ENCODE data around the gene CAPN9. TPM values are rescaled to one million over a fixed set of nuclear protein-coding genes. Genes with fewer than 3 reads are reported as not detected.

The CAPN9 gene
- total and polyA plus RNA-seq, 2 donors (not counting 3 experiments of a cell fraction or from before 2014, with no cell fraction given): not detected

- H2AFZ ChIP-seq (ENCODE audit: low read depth, low read length): no peak overlapping the region
- no peaks in the 10 kb centered on the region for H3K36me3 ChIP-seq (ENCODE audit: control insufficient read depth in 2 of 2, extremely low read depth in 1 of 2, insufficient read depth in 2 of 2, low read length in 2 of 2)
- H3K4me2 ChIP-seq (ENCODE audit: insufficient read depth, low read length): no peak overlapping the region
- dilution Hi-C loops (cut with MboI; ENCODE audit: extremely low pct_ligation_motif_present, low sequenced_read_pairs): no loop called here
- POLR2A ChIA-PET: no interaction called here
- no peaks in the 10 kb centered on the region for H4K20me1 ChIP-seq (replicated peaks; ENCODE audit: control insufficient read depth, extremely low read depth, insufficient read depth, low read length)
- no peaks in the 10 kb centered on the region for H3K79me2 ChIP-seq (ENCODE audit: control insufficient read depth, insufficient read depth, low read length)
- H3K4me1 ChIP-seq (ENCODE audit: control insufficient read depth, extremely low read depth, insufficient read depth, low read length): no peaks in the 10 kb centered on the region
- H3K9ac ChIP-seq (replicated peaks; ENCODE audit: extremely low read depth, insufficient read depth, low read length): no peak overlapping the region
- H3K27me3 ChIP-seq (ENCODE audit: control insufficient read depth in 2 of 2, insufficient read depth in 2 of 2, low read length in 2 of 2): no peaks in the 10 kb centered on the region
- TF ChIP-seq GATA2 (IDR thresholded peaks at IDR 0.05; ENCODE audit: insufficient read depth, insufficient read length, low read depth, low read length): no peak
- TF ChIP-seq POLR2AphosphoS5 (IDR thresholded peaks at IDR 0.05; ENCODE audit: insufficient read depth, low read depth, low read length): no peak
- TF ChIP-seq MYC (IDR thresholded peaks at IDR 0.05; ENCODE audit: low read depth, low read length): no peak
- TF ChIP-seq MAX (IDR thresholded peaks at IDR 0.05; ENCODE audit: insufficient read depth, insufficient read length): no peak
- no peak for TF ChIP-seq CTCF (IDR thresholded peaks at IDR 0.05; ENCODE audit: extremely low read depth in 1 of 2, insufficient read depth in 1 of 2, low read depth in 1 of 2, low read length in 2 of 2)
- TF ChIP-seq EZH2 (IDR thresholded peaks at IDR 0.05; ENCODE audit: borderline replicate concordance, low read depth, low read length, severe bottlenecking): no peak
- no peak for TF ChIP-seq JUN (IDR thresholded peaks at IDR 0.05; ENCODE audit: borderline replicate concordance, insufficient read depth, insufficient read length, low read depth)
- TF ChIP-seq POLR2A (IDR thresholded peaks at IDR 0.05; ENCODE audit: low read depth, low read length): no peak
- TF ChIP-seq FOS (IDR thresholded peaks at IDR 0.05; ENCODE audit: borderline replicate concordance, insufficient read depth, low read length): no peak
- CTCF ChIA-PET: no interaction called here
- H3K9me1 ChIP-seq (replicated peaks; ENCODE audit: control insufficient read depth, extremely low read depth, insufficient read depth, low read length): no peaks in the 10 kb centered on the region
- BruUV-seq (replicated peaks): no TSS peak
- intact Hi-C loops (cut with micrococcal nuclease): no loop called here
- no peak overlapping the region for H3K4me3 ChIP-seq (replicated peaks in 1 of 3; ENCODE audit: insufficient read depth in 1 of 3, low read depth in 1 of 3, low read length in 3 of 3)
- FAIRE-seq: no peak
- H3K9me3 ChIP-seq (replicated peaks; ENCODE audit: control insufficient read depth, insufficient read depth, low read length): no peaks in the 10 kb centered on the region
- no peak for DNase-seq (ENCODE audit: low read depth, low spot score)
- H3K27ac ChIP-seq (ENCODE audit: insufficient read depth, low read depth, low read length): no peak overlapping the region
Measured at GRCh38 chr1:230709619-230710542, 37.3 kb upstream of the CAPN9 start.
